Measurements from ENCODE around the gene STRADB.
"Not testable (repeated sequence)": the region's sequence is repeated elsewhere in the genome, so short reads cannot be mapped to it uniquely, and the experiment has no call there.

The STRADB gene, protein sequence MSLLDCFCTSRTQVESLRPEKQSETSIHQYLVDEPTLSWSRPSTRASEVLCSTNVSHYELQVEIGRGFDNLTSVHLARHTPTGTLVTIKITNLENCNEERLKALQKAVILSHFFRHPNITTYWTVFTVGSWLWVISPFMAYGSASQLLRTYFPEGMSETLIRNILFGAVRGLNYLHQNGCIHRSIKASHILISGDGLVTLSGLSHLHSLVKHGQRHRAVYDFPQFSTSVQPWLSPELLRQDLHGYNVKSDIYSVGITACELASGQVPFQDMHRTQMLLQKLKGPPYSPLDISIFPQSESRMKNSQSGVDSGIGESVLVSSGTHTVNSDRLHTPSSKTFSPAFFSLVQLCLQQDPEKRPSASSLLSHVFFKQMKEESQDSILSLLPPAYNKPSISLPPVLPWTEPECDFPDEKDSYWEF

DNA sequence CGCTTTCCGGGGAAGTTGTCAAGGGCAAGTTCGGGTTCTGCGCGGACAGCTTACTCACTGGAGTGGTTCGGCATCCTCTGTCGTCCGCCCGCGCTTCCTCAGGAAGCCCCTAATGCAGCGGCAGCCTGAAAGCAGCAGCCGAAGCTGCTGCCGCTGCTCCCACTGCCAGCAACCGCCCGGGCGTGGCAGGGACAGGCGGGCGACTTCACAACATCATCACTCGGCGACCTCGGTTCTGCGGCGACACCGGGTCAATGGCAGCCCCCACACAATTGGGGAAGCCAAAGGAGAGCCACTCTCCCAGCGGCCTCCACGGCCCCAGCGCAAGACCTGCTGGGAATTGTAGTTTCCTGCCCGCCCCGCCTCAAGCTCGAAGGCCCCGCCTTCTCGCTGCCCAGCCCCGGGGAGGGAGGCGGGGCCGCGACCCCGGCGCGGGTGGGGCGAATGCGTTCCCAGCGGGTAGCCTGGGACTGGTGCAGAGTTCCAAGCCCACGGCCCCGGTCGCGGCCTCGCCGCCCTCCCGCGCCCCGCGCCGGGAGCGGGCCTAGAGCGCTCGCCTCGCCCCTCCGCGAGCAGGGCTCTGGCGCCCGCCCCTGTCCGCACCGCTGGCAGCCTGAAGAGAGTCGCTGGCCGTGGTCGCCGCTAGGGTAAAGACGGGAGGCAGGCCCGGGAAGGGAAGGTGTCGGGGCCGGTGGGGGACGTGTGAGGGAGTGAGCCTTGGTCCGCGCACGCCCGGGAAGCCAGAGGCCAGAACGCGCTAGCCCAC is at the start of gene STRADB, which contains the start of gene TRAK2:
Gene STRADB, plus strand, starts transcription at position 449 of the 766 bp plus-strand sequence. CDS start 3,101 bp downstream, outside the sequence.
Gene TRAK2, minus strand, starts transcription at position 167 of the 766 bp plus-strand sequence. CDS start 30,951 bp downstream, outside the sequence.
- DNase-seq (ENCODE audit: low read depth): peak; percentile 89

DNA sequence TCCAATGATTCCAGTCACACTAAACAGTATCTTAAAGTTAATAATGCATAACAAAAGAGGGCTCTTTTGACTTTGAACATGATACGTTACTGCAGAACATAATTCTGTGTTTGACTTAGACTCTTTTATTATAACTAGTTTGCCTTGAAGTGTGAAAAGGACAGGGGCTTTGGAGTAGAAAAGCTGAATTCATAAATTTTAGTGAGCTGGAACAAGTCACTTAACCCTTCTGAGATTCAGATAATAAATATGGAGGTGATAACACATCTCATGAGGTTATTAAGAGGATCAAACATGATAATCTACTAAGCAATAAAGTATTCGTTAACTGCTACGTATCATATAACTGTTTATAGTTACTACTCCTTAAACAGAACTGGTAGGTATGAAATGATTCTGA is 49.7 kb upstream of the STRADB start:
- DNase-seq (ENCODE audit: low read depth): no peak

DNA sequence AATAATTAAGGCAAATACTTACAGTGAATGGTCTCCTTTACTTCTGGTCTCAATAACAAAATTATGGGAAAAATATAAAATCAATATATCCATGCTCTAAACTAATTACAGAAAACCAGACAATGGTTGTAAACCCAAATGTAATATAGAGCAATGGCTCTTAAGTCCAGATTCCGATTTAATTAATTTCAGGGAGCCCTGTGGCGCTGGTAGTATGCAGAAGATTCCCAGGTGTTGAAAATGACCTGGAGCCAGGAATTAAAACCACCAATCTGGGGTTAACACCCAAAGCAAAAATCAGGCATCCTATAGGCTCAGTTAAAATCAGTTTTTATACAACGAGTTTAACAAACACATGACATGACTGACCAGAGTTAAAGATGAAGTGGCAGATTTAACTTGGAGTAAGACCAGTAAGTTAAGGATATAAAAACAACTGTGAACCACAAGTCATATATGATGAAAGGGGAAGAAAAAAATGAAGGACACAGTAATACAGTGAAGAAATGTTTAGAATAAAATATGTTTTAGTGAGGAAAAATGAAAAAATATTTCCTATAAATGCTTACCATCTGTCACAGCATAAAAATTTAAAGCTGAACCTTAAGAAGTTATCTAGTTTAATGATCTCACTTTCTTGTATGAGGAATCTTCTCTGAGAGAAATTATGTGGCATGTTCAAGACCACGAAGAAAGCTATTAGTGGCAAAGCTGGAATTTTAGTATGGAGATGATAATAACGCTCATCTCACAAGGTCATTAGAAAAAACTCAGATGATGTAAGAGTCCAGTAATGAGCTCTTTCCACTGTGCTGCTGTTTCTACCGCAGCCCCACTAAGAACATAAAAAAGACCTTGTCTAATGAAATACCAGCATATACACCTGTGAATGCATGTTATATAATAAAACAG is 48.6 kb upstream of the STRADB start:
- peak; percentile 21 for DNase-seq (ENCODE audit: low read depth)

DNA sequence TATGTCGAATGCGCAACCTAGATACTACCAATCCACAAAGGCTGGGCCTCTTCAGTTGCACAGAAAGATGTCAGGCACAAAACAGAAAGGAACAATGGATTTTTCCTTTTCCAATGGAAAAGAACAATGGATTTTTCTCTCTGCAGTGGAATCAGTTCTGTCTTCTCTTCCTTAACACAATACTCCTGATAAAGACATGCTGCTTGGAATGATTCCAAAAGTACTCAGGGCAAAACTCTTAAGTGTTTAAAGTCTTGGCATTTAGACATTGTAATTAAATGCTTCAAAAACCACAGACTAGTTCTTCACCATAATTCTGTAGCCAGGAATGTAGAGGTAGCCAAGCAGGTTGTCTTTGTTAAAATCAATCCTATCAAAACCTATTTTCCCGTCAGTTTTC is 47.7 kb upstream of the STRADB start:
- no peak for DNase-seq (ENCODE audit: low read depth)

DNA sequence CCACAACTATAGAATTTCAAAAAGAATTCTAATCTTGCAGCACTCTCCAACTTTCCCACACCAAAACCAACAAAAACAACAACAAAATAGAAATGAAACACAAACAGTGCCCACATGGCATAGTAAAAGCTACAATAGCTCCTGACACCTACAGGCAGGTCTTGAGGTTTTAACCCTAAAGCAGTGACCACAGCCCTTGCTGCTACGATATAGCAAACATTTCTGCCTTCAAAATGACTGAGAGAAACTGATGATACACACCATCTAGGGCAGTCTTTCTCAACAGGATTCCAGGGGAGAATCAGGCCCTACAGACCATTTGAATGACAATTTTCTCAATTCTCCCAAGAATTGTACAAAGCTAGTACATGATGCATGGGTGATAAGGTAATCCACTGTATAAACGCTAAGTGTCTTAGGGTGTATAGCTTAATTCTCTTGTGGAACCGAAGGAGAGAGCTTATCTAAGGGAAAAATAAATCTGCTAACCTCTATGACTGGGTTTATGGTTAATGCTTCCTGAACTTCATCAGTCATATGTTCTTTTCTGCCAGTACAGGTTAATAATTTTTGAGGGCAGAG is 46.8 kb upstream of the STRADB start:
- no peak for DNase-seq (ENCODE audit: low read depth)

DNA sequence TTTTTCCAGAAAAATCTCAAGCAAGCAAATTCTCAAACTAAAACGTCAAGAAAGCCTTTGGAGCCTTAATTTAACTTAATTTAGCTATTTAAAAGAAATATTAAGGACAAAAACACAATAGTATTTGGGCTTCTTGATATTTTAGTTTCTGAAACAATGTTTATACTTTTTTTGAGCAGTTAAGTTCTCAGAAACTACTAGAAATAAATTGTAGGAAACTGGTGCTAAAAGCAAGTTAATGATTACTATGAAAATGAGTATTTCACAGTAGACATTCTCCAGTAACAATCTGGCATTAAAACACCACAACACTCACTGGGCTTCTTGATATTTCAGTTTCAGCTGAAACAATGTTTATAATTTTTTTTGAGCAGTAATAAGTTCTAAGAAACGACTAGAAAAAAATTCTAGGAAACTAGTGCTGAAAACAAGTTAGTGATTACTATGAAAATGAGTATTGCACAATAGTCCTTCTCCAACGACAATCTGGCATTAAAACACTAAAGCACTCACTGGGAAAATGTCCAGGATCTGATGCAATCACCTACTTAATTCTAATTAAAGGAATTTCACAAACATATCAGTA is 45.4 kb upstream of the STRADB start:
- DNase-seq (ENCODE audit: low read depth): peak; percentile 88

DNA sequence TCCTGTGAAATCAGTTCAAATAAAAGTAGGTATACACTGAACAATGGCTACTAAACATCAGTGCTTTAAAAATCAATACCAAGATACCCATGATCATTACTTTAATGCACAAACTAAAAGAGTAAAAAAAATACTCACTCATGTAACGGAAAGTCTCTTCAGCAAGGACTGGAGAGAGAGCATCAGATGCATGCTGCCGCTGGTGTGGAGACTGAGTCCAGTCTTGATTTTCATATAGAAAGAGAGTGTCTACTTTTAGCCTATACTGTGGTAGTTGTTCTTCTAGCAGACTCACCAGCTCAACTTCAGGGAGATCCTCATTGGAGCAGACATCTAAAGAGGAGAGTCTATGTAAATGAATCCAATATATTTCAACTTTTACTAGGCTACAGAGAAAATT is 44.3 kb upstream of the STRADB start:
- DNase-seq (ENCODE audit: low read depth): no peak

- no peak for DNase-seq (ENCODE audit: low read depth)
These were observed 42.6 kb upstream of the STRADB start for GRCh38 chr2:201408931-201409330.

DNA sequence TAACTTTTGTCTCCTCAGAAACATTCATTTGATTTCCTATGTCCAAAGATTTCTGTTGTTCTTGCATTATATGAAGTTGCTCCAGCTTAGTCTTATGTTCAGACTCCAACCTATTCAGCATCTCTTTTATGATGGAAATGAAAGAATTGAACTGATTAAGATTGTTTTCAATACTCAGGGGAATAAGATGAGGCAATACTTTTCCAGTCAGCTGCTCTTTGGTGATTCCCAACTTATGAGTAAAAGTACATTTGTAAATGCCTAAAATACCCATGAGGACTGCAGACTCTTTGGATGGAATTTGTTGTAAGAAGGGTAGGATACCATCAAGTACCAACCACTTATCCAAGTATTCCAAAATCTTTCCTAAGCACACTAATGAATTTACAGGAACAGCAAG is 40.1 kb upstream of the STRADB start:
- DNase-seq (ENCODE audit: low read depth): peak; percentile 71

DNA sequence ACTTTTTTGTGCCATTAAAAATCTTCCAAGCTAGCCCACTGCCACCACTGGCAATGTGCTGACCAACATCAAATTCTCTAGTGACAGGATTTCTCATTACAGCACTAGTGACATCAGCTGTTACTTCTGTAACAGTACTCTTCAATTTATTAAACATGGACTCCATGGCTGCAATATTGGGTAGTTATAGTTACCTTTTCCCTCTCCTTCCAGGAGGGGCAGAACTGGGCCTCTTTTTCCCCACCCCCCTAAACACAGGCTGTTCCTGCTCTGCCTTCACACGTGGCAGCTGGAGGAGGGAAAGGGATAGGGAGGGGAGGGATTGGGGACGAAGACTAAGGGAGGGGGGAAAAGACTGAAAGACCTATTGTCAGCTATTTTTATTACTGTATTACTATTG is 38.4 kb upstream of the STRADB start:
- no peak for DNase-seq (ENCODE audit: low read depth)

DNA sequence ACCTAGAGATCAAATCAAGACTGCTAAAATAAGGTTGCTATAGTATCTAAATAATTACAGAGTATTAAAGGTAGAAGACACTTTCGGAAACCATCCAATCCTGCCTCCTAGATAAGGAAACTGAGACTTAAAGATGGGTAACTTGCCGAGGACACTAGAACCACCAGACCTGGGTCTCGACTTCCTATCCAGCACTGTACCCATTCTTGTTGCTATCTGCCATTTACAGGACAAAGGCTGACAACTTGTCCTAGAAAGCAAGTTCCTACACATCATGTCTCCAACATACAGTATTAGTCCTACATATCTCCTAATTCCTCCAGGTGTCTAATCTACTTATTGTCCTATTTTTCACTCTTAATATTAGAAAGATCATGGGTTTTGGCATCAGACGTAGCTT is 38.0 kb upstream of the STRADB start:
- DNase-seq (ENCODE audit: low read depth): no peak

DNA sequence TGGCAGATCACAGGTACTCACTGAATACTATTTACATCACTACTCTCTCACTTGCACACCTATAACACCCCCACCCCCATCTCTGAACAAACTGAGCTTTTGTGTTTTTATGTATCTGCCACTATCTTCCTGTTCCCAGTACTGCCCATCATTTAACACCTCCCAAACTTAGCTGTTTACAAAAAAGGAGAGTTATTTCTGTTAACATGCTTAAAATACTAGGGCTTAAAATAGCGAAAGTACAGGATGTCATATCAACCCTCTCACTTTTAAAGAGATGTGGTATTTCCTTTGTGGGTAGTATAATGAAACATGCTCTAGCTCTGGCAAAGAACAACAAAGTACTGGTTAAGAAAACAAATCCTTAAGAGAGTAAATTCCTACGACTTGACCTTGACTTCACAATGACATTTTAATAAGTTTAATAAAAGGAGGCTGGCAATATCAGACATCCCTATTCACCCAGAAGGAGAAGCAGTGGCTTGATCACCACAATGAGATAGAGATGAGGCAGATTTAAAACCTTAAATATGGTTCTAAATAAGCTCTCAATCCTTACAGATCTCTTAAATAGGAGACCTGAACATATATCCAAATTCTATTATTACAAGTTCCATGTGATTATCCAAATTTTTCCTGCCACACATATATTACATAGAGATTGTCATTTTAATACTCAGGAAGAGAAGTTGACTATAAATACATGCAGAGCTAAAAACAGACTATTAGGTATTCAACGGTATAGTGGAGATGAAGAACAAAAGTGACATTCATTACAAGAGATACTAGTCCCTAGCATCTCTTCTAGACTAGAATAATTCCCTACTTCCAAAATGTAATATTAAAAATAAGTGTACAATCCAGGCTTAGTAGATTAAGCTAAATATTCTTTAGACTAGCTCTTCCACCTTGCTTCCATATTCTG is 37.2 kb upstream of the STRADB start:
- DNase-seq (ENCODE audit: low read depth): no peak

GRCh38 chr2:201415149-201415548 is 36.4 kb upstream of the STRADB start:
- DNase-seq (ENCODE audit: low read depth): no peak

DNA sequence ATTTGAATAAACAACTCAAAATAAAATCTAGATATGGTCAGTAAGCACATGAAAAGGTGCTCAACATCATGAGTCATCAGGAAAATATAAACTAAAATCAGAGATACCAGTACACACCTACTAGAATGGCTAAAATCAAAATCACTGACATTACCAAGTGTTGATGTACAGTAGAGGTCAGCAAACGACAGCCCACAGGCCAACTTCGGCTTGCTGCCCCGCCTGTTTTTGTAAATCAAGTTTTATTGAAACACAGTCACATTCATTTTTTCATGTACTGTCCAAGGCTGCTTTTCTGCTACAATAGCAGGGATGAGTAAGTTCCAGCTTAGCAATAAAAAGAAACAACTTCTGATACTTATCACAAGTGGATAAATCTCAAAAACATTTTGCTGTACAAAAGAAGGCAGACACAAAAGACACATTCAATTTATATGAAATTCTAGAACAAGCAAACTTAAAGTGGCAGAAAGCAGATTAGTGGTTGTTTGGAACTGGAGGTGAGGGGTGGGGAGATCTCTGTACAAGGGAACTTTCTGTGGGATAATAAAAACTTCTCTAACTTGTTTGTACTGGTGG is 32.4 kb upstream of the STRADB start:
- no peak for DNase-seq (ENCODE audit: low read depth)

GRCh38 chr2:201419986-201420385 is 31.6 kb upstream of the STRADB start:
- no peak for DNase-seq (ENCODE audit: low read depth)

- no peak for DNase-seq (ENCODE audit: low read depth)
These were observed 31.0 kb upstream of the STRADB start for GRCh38 chr2:201420442-201421113.

DNA sequence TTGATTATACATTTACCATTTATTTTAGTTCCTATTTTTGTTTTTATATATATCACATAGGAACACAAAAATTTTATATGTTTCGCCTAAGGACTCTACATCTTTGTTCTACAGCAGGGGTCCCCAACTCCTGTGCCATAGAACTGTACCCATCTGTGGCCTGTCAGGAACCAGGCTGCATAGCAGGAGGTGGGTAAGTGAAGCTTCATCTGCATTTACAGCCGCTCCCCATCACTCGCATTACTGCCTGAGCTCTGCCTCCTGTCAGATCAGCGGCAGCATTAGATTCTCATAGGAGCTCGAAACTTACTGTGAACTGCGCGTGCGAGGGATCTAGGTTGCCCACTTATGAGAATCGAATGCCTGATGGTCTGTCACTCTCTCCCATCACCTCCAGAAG is 25.6 kb upstream of the STRADB start:
- DNase-seq (ENCODE audit: low read depth): no peak

DNA sequence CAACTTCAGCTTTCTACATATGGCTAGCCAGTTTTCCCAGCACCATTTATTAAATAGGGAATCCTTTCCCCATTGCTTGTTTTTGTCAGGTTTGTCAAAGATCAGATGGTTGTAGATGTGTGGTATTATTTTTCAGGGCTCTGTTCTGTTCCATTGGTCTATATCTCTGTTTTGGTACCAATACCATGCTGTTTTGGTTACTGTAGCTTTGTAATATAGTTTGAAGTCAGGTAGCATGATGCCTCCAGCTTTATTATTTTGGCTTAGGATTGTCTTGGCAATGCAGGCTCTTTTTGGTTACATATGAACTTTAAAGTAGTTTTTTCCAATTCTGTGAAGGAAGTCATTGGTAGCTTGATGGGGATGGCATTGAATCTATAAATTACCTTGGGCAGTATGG is 23.2 kb upstream of the STRADB start:
- not testable (repeated sequence) for DNase-seq (ENCODE audit: low read depth)

GRCh38 chr2:201429835-201430234 is 21.7 kb upstream of the STRADB start:
- not testable (repeated sequence) for DNase-seq (ENCODE audit: low read depth)
